ENCODE data around the gene ABR. TPM values are rescaled to one million over a fixed set of nuclear protein-coding genes. Genes with fewer than 3 reads are reported as not detected.

The ABR gene
- total and polyA plus RNA-seq, 4 donors, result 2.7 to 12.9 (median 6.8) TPM

GRCh38 chr17:1197379-1197778, 17.6 kb upstream of the ABR start:
- H3K9me3 ChIP-seq (ENCODE audit: control insufficient read depth in 4 of 4, low read length in 3 of 4), result no peaks in the 10 kb centered on the region
- H3K27me3 ChIP-seq (ENCODE audit: control insufficient read depth in 4 of 4, insufficient read depth in 4 of 4, low read length in 3 of 4), result no peaks in the 10 kb centered on the region
- H3K36me3 ChIP-seq (ENCODE audit: control insufficient read depth in 4 of 4, insufficient read depth in 3 of 4, low read depth in 1 of 4, low read length in 3 of 4), result no peaks in the 10 kb centered on the region
- H3K4me1 ChIP-seq (ENCODE audit: control insufficient read depth in 4 of 4, insufficient read depth in 4 of 4, low read length in 3 of 4), result peaks cover 0 to 5% (median 0%) of the 10 kb centered on the region in 4 donors
- 59% methylated on average over 3 of the region's 3 CpGs for WGBS
- TF ChIP-seq CTCF (IDR thresholded peaks at IDR 0.05; ENCODE audit: low read depth, low read length, missing input control) (no peak), GABPA (IDR thresholded peaks at IDR 0.05 in 1 of 2, conservative IDR thresholded peaks at IDR 0.05 in 1 of 2) (no peak), JUND (IDR thresholded peaks at IDR 0.05) (no peak), SP1 (IDR thresholded peaks at IDR 0.05) (no peak), NR2F2 (IDR thresholded peaks at IDR 0.05) (no peak), ATF3 (IDR thresholded peaks at IDR 0.05) (no peak), REST (IDR thresholded peaks at IDR 0.05) (no peak), ZBTB33 (IDR thresholded peaks at IDR 0.05) (no peak), EGR1 (IDR thresholded peaks at IDR 0.05; ENCODE audit: low read depth in 2 of 2) (no peak), HNF4G (IDR thresholded peaks at IDR 0.05) (no peak), MAX (IDR thresholded peaks at IDR 0.05) (no peak), HNF4A (conservative IDR thresholded peaks at IDR 0.05) (no peak), RXRA (IDR thresholded peaks at IDR 0.05) (no peak), RAD21 (IDR thresholded peaks at IDR 0.05) (no peak), FOXA1 (IDR thresholded peaks at IDR 0.05) (no peak), YY1 (IDR thresholded peaks at IDR 0.05) (no peak), FOXA2 (IDR thresholded peaks at IDR 0.05) (no peak), TAF1 (conservative IDR thresholded peaks at IDR 0.05) (no peak)
- H3K9ac ChIP-seq (ENCODE audit: low read depth in 1 of 2, low read length in 2 of 2), result peak overlapping the region in 1 of 2 donors; percentile 13
- H3K4me3 ChIP-seq (ENCODE audit: low read depth in 1 of 3, low read length in 3 of 3), result no peak overlapping the region
- DNase-seq (ENCODE audit: low spot score), result no peak
- H3K27ac ChIP-seq (ENCODE audit: low read depth in 1 of 2, low read length in 2 of 2), result peak overlapping the region; percentile 55 to 72

Data from liver (tissue), 9 donors.